SIG-M5 (cell line): ENCODE results near the gene PPP4R4.
"Not testable (repeated sequence)": the region's sequence is repeated elsewhere in the genome, so short reads cannot be mapped to it uniquely, and the experiment has no call there.

Experiments
- DNase-seq: peaks from one replicate; lab custom pipeline; 2025; lab: John Stamatoyannopoulos, UW

The PPP4R4 gene

DNA sequence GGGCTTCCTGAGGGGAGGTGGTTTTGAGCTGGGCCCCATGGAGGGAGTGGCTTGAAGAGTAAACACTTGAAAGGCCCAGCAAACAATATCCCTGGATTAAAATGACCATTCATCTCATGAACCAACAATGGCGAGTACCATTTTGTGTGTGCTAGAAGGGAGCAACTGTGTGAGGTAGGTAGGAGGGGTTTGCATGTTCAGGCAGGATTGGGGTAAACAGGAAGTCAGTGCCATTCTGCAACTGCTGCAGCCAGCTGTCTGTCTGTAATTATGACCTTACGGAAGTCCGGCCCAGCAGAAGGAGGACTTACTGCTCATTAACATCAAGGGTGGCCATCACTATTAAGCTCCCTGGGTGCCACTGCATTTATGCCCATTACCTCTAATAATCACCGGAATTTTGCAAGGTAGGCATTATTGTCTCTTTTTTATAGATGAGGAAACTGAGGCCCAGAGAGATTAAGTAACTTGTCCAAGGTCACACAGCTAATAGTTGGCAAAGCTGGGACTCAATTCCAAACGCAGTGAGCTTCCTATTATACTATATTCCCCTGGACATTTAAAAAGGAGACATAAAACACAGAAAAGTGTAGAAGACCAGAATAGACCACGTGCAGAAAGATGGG is 28.1 kb upstream of the PPP4R4 start:
- no peak for DNase-seq

- no peak for DNase-seq
Observed at GRCh38 chr14:94152676-94153075, 21.4 kb upstream of the PPP4R4 start.

GRCh38 chr14:94153750-94154342 is 20.3 kb upstream of the PPP4R4 start:
- no peak for DNase-seq

DNA sequence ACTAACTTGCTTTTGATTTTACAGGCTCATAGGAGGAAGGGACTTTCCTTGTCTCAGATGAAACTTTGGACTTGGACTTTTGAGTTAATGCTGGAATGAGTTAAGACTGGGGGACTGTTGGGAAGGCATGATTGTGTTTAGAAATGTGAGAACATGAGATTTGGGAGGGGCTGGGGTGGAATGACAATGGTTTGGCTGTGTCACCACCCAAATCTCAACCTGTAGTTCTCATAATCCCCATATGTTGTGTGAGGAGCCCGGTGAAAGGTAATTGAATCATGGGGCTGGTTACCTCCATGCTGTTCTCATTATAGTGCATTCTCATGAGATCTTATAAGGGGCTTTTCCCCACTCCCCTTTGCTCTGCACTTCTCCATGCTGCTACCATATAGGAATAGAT is 18.0 kb upstream of the PPP4R4 start:
- not testable (repeated sequence) for DNase-seq

DNA sequence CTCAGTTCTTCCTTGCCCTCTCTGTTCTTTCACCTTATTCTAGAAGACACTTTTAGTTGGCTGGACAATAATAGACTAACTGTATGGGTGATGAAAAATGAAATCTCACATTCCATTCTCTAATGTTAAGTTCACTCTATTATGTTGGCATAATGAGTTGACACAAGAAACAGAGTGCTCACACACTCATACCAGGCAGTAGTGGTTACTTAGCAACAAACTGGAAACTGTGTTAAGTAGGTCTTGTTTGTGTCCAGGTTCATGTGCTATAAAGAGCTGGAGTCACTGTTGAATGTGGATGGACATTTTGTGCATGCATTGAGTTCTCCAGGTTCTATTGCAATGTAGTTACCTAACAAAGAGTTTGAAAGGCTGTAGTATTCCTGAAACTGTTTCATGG is 16.9 kb upstream of the PPP4R4 start:
- DNase-seq, result no peak

DNA sequence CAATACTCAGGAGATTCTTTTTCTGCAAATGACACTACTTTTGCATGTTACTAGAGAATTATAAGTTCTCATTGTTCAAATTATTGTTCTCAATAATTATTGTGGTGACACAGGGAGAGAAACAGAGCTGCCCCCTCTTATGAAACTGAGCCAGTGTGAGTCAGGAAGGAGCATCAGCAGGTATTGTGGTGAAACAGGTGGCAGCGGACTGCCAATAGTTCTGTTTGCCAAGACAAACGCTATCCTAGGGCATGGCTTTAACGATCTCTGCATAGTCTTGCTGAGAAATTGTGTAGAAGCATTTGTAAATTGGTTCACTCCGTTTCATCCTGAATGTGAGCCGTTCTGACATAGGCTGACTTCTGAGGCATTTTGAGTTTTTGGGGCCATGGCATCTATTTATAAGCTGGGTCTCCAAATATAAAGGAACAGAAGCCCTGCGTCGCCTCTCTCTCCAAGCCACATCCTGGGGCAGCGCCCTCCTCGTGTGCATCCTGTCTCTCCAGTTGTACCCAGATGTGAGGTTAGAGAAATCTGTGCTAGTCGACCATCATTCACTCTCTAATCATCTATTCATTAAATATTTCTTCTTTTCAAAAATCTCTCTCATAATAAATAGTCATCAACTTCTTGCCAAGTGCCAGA is 15.8 kb upstream of the PPP4R4 start:
- no peak for DNase-seq

DNA sequence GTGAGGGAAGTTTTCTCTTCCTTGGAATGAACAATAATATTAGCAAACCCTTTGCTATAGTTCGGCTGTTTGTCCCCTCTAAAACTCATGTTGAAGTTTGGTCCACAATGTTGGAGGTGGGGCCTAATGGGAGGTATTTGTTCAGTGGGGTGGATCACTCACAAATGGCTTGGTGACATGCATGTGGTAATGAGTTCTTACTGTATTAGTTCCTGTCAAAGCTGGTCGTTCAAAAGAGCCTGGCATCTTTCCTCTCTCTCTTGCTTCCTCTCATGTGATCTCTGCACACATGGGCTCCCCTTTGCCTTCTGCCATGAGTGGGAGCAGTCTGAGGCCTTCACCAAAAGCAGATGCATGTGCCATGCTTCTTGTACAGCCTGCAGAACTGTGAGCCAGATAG is 13.1 kb upstream of the PPP4R4 start:
- DNase-seq, result no peak

DNA sequence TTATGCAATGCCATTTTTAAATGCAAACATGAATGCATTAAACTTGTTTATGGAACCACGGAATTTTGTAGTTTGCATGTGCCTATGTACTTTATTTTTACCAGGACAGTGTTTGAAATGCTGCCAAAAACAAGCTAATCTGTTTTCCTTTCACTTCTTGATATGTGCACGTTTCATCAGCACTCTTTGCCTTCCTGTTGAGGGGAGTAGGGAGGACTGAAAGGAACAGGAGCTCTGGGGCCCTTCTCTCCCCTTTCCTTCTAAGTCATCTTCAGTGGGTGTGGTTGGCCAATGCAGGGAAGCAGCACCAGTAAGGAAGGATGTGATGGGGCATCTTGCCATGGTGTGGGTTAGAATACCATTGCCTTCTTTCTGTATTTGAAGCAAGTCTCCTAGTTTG is 12.1 kb upstream of the PPP4R4 start:
- no peak for DNase-seq

DNA sequence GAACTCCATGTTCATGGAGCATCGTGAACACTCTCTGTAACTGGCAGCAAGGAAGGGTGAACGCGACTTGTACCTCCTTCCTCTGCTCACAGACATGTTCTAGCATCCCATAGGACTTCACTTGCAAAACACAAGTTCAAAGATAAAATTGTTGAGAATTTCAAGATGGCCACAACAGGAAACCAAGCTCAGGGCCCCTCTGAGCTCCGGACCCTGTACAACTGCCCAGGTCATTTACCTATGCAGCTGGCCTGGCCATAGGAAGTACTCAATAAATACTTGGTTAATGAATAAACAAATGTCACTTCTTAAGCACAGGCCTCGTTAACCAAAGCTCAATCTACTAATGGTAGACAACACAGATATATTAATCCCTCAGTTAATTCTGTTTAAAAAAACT is 11.7 kb upstream of the PPP4R4 start:
- no peak for DNase-seq

DNA sequence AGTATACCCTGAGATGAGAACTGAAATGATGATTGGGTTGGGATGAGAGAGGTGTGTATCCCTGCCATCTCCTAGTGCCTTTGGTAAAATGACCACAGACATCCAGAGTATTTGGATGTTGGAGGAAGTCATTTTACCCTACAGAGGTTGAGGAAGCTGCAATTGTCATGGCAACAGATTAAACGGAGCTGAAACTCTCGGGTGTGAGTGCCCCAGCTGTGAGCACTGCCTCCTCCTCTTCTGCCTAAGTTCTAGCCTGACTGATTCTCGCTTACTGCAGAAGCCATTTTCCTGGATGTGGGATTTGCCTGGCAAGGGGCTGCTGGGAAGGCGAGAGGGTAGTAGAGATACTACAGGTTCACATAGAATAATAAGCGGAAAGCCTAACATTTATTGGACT is 10.3 kb upstream of the PPP4R4 start:
- no peak for DNase-seq

- DNase-seq, result no peak
Observed at GRCh38 chr14:94164685-94165431, 9.3 kb upstream of the PPP4R4 start.

DNA sequence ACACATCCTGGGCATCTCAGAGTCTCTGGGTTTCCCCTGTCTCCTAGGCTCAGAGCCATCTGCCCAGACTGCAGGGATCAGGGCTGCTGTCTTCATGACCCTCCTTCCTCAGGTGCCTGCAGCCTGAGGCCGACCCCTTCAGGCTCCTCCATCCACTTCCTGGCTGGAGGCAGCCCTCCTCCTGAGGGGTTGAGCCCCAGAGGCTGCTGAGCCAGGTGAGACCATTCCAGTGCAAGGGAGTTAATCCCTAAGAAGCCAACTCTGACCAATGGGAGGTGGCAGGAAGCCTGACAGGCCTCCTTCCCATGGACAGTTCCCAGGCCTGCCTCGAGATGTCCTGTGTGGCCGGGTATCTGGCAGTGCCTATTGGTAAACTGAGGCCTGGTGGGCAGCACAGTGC is 8.4 kb upstream of the PPP4R4 start:
- no peak for DNase-seq

DNA sequence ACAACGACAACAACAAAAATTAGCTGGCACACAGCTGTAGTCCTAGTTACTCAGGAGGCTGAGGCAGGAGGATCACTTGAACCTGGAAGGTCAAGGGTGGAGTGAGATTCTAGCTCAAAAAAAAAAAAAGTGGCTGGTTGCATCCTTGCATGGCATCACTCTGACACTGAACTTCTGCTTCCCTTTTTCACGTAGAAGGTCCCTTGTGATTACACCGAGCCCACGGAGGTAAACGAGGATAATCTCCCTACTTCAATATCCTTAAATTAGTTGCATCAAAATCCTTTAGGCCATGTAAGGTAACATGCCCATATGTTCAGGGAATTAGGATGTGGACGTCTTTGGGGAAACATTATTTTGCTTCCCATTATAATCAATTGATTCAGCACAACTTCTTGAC is 4.0 kb upstream of the PPP4R4 start:
- DNase-seq, result no peak

GRCh38 chr14:94171208-94171607 is 2.9 kb upstream of the PPP4R4 start:
- no peak for DNase-seq

GRCh38 chr14:94172545-94172944 is 1.6 kb upstream of the PPP4R4 start:
- no peak for DNase-seq

DNA sequence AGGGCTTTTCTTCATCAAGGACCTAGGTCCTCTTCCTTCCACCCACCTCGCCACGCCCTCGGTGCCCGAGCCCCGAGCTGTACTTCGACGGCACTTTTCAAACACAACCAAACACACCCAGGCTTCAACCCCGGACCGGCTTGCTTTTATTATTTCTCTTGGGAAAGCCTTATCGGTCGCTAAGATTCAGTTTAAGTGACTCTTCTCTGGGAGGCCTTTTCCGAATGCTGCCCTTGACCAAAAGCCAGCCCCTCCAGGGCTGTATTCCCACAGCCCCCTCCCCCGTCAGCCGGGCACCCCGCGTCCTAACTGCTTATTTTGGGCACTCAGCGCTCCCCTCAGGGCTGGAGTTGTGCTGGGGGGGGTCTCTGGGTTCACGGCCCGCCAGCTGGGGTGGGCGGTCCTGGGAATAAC is 644 bp upstream of the PPP4R4 start:
- DNase-seq, result no peak

- DNase-seq, result no peak
Observed at GRCh38 chr14:94174604-94175010, 485 bp downstream of the PPP4R4 start.

DNA sequence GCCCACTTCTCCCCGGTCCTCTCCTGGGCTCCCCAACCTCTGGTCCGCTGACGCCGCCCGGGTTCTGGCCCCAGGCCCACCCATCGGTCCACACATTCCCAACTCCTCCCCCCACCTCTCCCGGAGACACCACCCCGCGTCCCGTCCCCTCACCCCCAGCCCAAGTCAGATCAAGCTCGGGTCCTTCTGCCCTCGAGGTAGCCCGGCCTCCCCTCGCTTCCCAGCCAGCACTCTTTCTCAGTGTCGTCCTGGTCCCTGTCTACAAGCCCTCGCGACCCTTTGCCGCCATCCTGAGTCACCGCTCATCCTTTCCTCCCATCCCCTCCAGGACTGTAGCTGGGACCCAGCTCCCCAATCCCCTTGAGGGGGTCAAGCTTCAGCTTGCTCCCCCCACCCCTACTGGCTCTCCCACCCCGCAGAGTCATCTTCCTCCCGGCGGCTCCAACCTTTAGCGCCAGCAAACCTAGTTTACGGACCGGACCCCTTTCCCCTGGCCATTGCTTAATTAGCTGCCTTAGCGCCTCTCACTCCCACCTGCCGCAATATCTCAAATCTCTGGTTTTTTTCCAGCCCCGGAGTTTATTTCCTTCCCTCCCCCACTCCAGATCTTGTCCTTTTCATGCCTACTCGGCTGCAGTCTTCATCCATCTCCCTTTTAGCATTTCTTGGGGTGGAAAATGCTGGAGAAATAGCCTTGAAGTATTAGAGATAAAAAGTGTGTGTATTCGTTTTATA is 1.1 kb downstream of the PPP4R4 start:
- DNase-seq, result no peak

GRCh38 chr14:94175747-94176146 is 1.6 kb downstream of the PPP4R4 start:
- no peak for DNase-seq

DNA sequence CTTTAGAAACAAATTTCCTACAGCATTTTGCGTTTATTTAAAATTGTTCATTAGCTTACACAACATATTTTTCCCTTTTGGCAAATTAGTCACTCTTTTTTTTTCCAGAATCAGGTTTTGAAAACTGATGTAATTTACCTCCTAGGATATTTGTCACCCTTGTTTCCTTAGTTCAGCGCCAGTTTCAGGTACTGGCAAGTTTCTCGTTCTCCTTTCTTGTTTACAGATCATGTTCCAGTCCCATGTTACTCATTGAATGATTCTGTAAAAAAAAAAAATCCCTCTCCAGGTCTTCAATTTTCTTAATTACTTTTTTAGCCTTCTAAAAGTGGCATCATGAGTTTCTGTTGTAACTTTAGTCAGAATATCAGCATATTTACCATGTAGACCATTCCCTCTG is 2.7 kb downstream of the PPP4R4 start:
- no peak for DNase-seq

GRCh38 chr14:94177806-94178205 is 3.7 kb downstream of the PPP4R4 start:
- no peak for DNase-seq

DNA sequence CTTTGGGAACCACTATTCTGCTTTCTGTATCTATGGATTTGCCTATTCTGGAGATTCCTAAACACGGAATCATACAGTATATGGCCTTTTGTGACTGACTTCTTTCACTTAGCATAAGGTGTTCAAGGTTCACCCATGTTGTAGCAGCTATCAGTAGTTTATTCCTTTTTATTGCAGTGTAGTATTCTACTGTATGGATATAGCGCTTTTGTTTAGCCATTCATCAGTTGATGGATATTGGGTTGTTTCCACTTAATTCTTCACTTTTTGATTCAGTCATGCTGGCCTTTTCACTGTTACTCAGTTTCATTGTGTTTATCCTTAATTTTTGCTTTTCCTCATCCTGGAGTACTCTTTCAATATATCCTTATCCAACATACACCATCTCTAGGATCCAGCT is 5.1 kb downstream of the PPP4R4 start:
- DNase-seq, result no peak
